ENCODE results near the gene TTC33. TPM values are rescaled to one million over a fixed set of nuclear protein-coding genes. Genes with fewer than 3 reads are reported as not detected.

TTC33 gene
- total and polyA plus RNA-seq, 2 experiments from 2014 or later, result 8.0 to 9.0 TPM

GRCh38 chr5:40607202-40607601 is 148.6 kb downstream of the TTC33 start:
- H3K9me2 ChIP-seq (ENCODE audit: insufficient read depth), result no peaks in the 10 kb centered on the region
- H3F3A ChIP-seq (ENCODE audit: insufficient read depth), result no peaks in the 10 kb centered on the region
- no peak overlapping the region for H3K27ac ChIP-seq
- H3K9me3 ChIP-seq (ENCODE audit: low read depth), result no peaks in the 10 kb centered on the region
- no peak for DNase-seq
- in situ Hi-C loops (cut with MboI), result no loop called here
- TF ChIP-seq EZH2 (IDR thresholded peaks at IDR 0.05; ENCODE audit: insufficient read depth, poor library complexity, severe bottlenecking), result no peak
- TF ChIP-seq EZH2phosphoT487 (IDR thresholded peaks at IDR 0.05; ENCODE audit: insufficient read depth, low read depth), result no peak
- H3K79me2 ChIP-seq (ENCODE audit: insufficient read depth), result no peaks in the 10 kb centered on the region
- no peak overlapping the region for H3K9ac ChIP-seq
- H3K4me1 ChIP-seq (ENCODE audit: insufficient read depth), result 0 out of 2 replicates have a peak, but pooled peaks cover 5% of the 10 kb centered on the region
- H3K4me2 ChIP-seq (ENCODE audit: unreplicated experiment), result no peak overlapping the region
- 83 to 85% methylated on average over 3 of the region's 3 CpGs for WGBS, 2 experiments (ENCODE audit: low coverage in 1 of 2, low lambda C conversion rate in 2 of 2, missing lambda C conversion rate in 2 of 2)
- no peaks in the 10 kb centered on the region for H3K36me3 ChIP-seq (ENCODE audit: low read depth)
- no peak overlapping the region for H2AFZ ChIP-seq
- no peak overlapping the region for H3K4me3 ChIP-seq
- H3K27me3 ChIP-seq (replicated peaks; ENCODE audit: insufficient read depth), result no peaks in the 10 kb centered on the region
- no peaks in the 10 kb centered on the region for H4K20me1 ChIP-seq (ENCODE audit: insufficient read depth)

- H3K27ac ChIP-seq, result no peak overlapping the region
- no peaks in the 10 kb centered on the region for H3K9me2 ChIP-seq (ENCODE audit: insufficient read depth)
- no peak overlapping the region for H3K4me3 ChIP-seq
- DNase-seq, result no peak
- no peak overlapping the region for H3K9ac ChIP-seq
- H3K9me3 ChIP-seq (ENCODE audit: low read depth), result no peaks in the 10 kb centered on the region
- no peak overlapping the region for H3K4me2 ChIP-seq (ENCODE audit: unreplicated experiment)
- H3K79me2 ChIP-seq (ENCODE audit: insufficient read depth), result no peaks in the 10 kb centered on the region
- H3K36me3 ChIP-seq (ENCODE audit: low read depth), result no peaks in the 10 kb centered on the region
- TF ChIP-seq EZH2phosphoT487 (IDR thresholded peaks at IDR 0.05; ENCODE audit: insufficient read depth, low read depth), result no peak
- no peak for TF ChIP-seq EZH2 (IDR thresholded peaks at IDR 0.05; ENCODE audit: insufficient read depth, poor library complexity, severe bottlenecking)
- in situ Hi-C loops (cut with MboI), result no loop called here
- WGBS, 2 experiments (ENCODE audit: low coverage in 1 of 2, low lambda C conversion rate in 2 of 2, missing lambda C conversion rate in 2 of 2), result 83 to 91% methylated on average over 11 of the region's 11 CpGs
- no peaks in the 10 kb centered on the region for H3F3A ChIP-seq (ENCODE audit: insufficient read depth)
- H3K27me3 ChIP-seq (replicated peaks; ENCODE audit: insufficient read depth), result no peaks in the 10 kb centered on the region
- no peaks in the 10 kb centered on the region for H4K20me1 ChIP-seq (ENCODE audit: insufficient read depth)
- H3K4me1 ChIP-seq (ENCODE audit: insufficient read depth), result 0 out of 2 replicates have a peak, but pooled peaks cover 5% of the 10 kb centered on the region
- no peak overlapping the region for H2AFZ ChIP-seq
Measured at GRCh38 chr5:40606077-40606765, 149.5 kb downstream of the TTC33 start.

- Histone ChIP-seq H3K79me2 (ENCODE audit: insufficient read depth) (no peaks in the 10 kb centered on the region), H3K4me1 (ENCODE audit: insufficient read depth) (0 out of 2 replicates have a peak, but pooled peaks cover 5% of the 10 kb centered on the region), H3K4me2 (ENCODE audit: unreplicated experiment) (no peak overlapping the region), H3K9me3 (ENCODE audit: low read depth) (no peaks in the 10 kb centered on the region), H3K36me3 (ENCODE audit: low read depth) (no peaks in the 10 kb centered on the region), H4K20me1 (ENCODE audit: insufficient read depth) (no peaks in the 10 kb centered on the region), H3K9me2 (ENCODE audit: insufficient read depth) (no peaks in the 10 kb centered on the region), H3K4me3 (no peak overlapping the region), H2AFZ (no peak overlapping the region), H3K27me3 (replicated peaks; ENCODE audit: insufficient read depth) (no peaks in the 10 kb centered on the region), H3K9ac (no peak overlapping the region), H3K27ac (no peak overlapping the region), H3F3A (ENCODE audit: insufficient read depth) (no peaks in the 10 kb centered on the region)
- TF ChIP-seq EZH2phosphoT487 (IDR thresholded peaks at IDR 0.05; ENCODE audit: insufficient read depth, low read depth) (no peak), EZH2 (IDR thresholded peaks at IDR 0.05; ENCODE audit: insufficient read depth, poor library complexity, severe bottlenecking) (no peak)
- 86 to 89% methylated on average over 4 of the region's 4 CpGs for WGBS, 2 experiments (ENCODE audit: low coverage in 1 of 2, low lambda C conversion rate in 2 of 2, missing lambda C conversion rate in 2 of 2)
- DNase-seq, result no peak
- in situ Hi-C loops (cut with MboI), result no loop called here
Measured at GRCh38 chr5:40605295-40605958, 150.3 kb downstream of the TTC33 start.

- WGBS, 2 experiments (ENCODE audit: low coverage in 1 of 2, low lambda C conversion rate in 2 of 2, missing lambda C conversion rate in 2 of 2), result 54 to 68% methylated on average over 1 of the region's 1 CpG
- Histone ChIP-seq H3K9ac (no peak overlapping the region), H3K27me3 (replicated peaks; ENCODE audit: insufficient read depth) (no peaks in the 10 kb centered on the region), H3K27ac (no peak overlapping the region), H3K79me2 (ENCODE audit: insufficient read depth) (no peaks in the 10 kb centered on the region), H3F3A (ENCODE audit: insufficient read depth) (no peaks in the 10 kb centered on the region), H3K9me2 (ENCODE audit: insufficient read depth) (no peaks in the 10 kb centered on the region), H4K20me1 (ENCODE audit: insufficient read depth) (no peaks in the 10 kb centered on the region), H3K9me3 (ENCODE audit: low read depth) (no peaks in the 10 kb centered on the region), H3K4me1 (ENCODE audit: insufficient read depth) (0 out of 2 replicates have a peak, but pooled peaks cover 5% of the 10 kb centered on the region), H3K4me3 (no peak overlapping the region), H3K36me3 (ENCODE audit: low read depth) (no peaks in the 10 kb centered on the region), H3K4me2 (ENCODE audit: unreplicated experiment) (no peak overlapping the region), H2AFZ (no peak overlapping the region)
- TF ChIP-seq EZH2phosphoT487 (IDR thresholded peaks at IDR 0.05; ENCODE audit: insufficient read depth, low read depth) (no peak), EZH2 (IDR thresholded peaks at IDR 0.05; ENCODE audit: insufficient read depth, poor library complexity, severe bottlenecking) (no peak)
- in situ Hi-C loops (cut with MboI), result no loop called here
- peak; percentile 13 for DNase-seq
Measured at GRCh38 chr5:40603378-40603777, 152.4 kb downstream of the TTC33 start.

All from GM23248 (cell line).